ENCODE data around the gene KIN. TPM values are rescaled to one million over a fixed set of nuclear protein-coding genes. Genes with fewer than 3 reads are reported as not detected.
"Not testable (repeated sequence)": the region's sequence is repeated elsewhere in the genome, so short reads cannot be mapped to it uniquely, and the experiment has no call there.

Gene KIN
- polyA plus RNA-seq, 1 of the 3 experiments (the other 2 are of a cell fraction) = 3.2 TPM

- Histone ChIP-seq H3K27me3 (ENCODE audit: insufficient read depth) (no peaks in the 10 kb centered on the region), H3K9ac (peak overlapping the region; percentile 88; the same call in 1 of the 2 replicates), H2AFZ (ENCODE audit: low read depth) (no peak overlapping the region), H3K4me3 (ENCODE audit: low read depth in 2 of 2, low read length in 1 of 2) (peak overlapping the region; percentile 85 to 92; a peak in 3 of 4 replicates), H3K9me2 (no peaks in the 10 kb centered on the region), H4K20me1 (ENCODE audit: insufficient read depth) (peaks cover 53% of the 10 kb centered on the region), H3K36me3 (replicated peaks in 1 of 2; ENCODE audit: control insufficient read depth in 1 of 2, insufficient read depth in 2 of 2, low read length in 1 of 2) (peaks cover 3 to 5% of the 10 kb centered on the region in 2 experiments), H3K9me3 (no peaks in the 10 kb centered on the region), H3K4me2 (peak overlapping the region; percentile 86), H3F3A (replicated peaks; ENCODE audit: insufficient read depth) (peaks cover 1% of the 10 kb centered on the region), H3K27ac (ENCODE audit: low read depth in 2 of 2, low read length in 1 of 2) (no peak overlapping the region), H3K4me1 (ENCODE audit: control insufficient read depth in 1 of 2, insufficient read depth in 2 of 2, low read depth in 1 of 2, low read length in 1 of 2) (peaks cover 7 to 14% of the 10 kb centered on the region in 2 experiments; a peak in 3 of 4 replicates), H3K79me2 (ENCODE audit: insufficient read depth) (peaks cover 100% of the 10 kb centered on the region)
- ChIA-PET CTCF (no interaction called here), POLR2A (no interaction called here)
- TF ChIP-seq SIN3A (IDR thresholded peaks at IDR 0.05; ENCODE audit: borderline replicate concordance, low read depth, low read length) = no peak
- TF ChIP-seq, protein P1, sequence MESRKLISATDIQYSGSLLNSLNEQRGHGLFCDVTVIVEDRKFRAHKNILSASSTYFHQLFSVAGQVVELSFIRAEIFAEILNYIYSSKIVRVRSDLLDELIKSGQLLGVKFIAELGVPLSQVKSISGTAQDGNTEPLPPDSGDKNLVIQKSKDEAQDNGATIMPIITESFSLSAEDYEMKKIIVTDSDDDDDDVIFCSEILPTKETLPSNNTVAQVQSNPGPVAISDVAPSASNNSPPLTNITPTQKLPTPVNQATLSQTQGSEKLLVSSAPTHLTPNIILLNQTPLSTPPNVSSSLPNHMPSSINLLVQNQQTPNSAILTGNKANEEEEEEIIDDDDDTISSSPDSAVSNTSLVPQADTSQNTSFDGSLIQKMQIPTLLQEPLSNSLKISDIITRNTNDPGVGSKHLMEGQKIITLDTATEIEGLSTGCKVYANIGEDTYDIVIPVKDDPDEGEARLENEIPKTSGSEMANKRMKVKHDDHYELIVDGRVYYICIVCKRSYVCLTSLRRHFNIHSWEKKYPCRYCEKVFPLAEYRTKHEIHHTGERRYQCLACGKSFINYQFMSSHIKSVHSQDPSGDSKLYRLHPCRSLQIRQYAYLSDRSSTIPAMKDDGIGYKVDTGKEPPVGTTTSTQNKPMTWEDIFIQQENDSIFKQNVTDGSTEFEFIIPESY (IDR thresholded peaks at IDR 0.05; ENCODE audit: borderline replicate concordance, low read depth) = no peak
- TF ChIP-seq TAF1 (IDR thresholded peaks at IDR 0.05; ENCODE audit: borderline replicate concordance, low read depth, low read length) = no peak
- no peak for TF ChIP-seq ELF1 (IDR thresholded peaks at IDR 0.05)
- no peak for TF ChIP-seq EZH2phosphoT487 (IDR thresholded peaks at IDR 0.05; ENCODE audit: borderline replicate concordance, low read depth)
- no peak for TF ChIP-seq MAX (IDR thresholded peaks at IDR 0.05; ENCODE audit: low read depth)
- no peak for TF ChIP-seq IRF3 (IDR thresholded peaks at IDR 0.05; ENCODE audit: low read depth, low read length)
- no peak for TF ChIP-seq CTCF (IDR thresholded peaks at IDR 0.05)
- no peak for TF ChIP-seq SMC3 (IDR thresholded peaks at IDR 0.05; ENCODE audit: low read depth, low read length)
- TF ChIP-seq FOSL2 (IDR thresholded peaks at IDR 0.05; ENCODE audit: borderline replicate concordance, low read depth) = no peak
- no peak for TF ChIP-seq FOXJ3 (CRISPR knock-in tag; IDR thresholded peaks at IDR 0.05)
- TF ChIP-seq JUND (IDR thresholded peaks at IDR 0.05) = no peak
- no peak for TF ChIP-seq NRF1 (IDR thresholded peaks at IDR 0.05; ENCODE audit: low read depth, low read length)
- no peak for TF ChIP-seq RCOR1 (IDR thresholded peaks at IDR 0.05; ENCODE audit: low read length)
- no peak for TF ChIP-seq POLR2AphosphoS5 (IDR thresholded peaks at IDR 0.05; ENCODE audit: low read depth, low read length)
- TF ChIP-seq RFX5 (IDR thresholded peaks at IDR 0.05; ENCODE audit: low read length) = no peak
- no peak for TF ChIP-seq RXRA (IDR thresholded peaks at IDR 0.05; ENCODE audit: borderline replicate concordance, low read depth)
- TF ChIP-seq CHD2 (IDR thresholded peaks at IDR 0.05; ENCODE audit: low read length, partially characterized antibody) = no peak
- no peak for TF ChIP-seq USF1 (IDR thresholded peaks at IDR 0.05; ENCODE audit: borderline replicate concordance, low read depth)
- TF ChIP-seq REST (IDR thresholded peaks at IDR 0.05; ENCODE audit: low read depth, low read length) = no peak
- DNase-seq = no peak
- 93% methylated on average over 3 of the region's 3 CpGs for WGBS (ENCODE audit: low lambda C conversion rate)
Observed at GRCh38 chr10:7786430-7786829, 1.4 kb downstream of the KIN start.

- H3K4me3 ChIP-seq (ENCODE audit: low read depth in 2 of 2, low read length in 1 of 2); POLR2A ChIA-PET; H3K27ac ChIP-seq (ENCODE audit: low read depth in 2 of 2, low read length in 1 of 2); H3K4me2 ChIP-seq; H3F3A ChIP-seq (replicated peaks; ENCODE audit: insufficient read depth); H3K27me3 ChIP-seq (ENCODE audit: insufficient read depth); H3K9ac ChIP-seq; H3K9me3 ChIP-seq; H3K4me1 ChIP-seq (ENCODE audit: control insufficient read depth in 1 of 2, insufficient read depth in 2 of 2, low read depth in 1 of 2, low read length in 1 of 2); H2AFZ ChIP-seq (ENCODE audit: low read depth); DNase-seq; H3K9me2 ChIP-seq; CTCF ChIA-PET: not testable (repeated sequence)
- Histone ChIP-seq H4K20me1 (ENCODE audit: insufficient read depth) (peaks cover 28% of the 10 kb centered on the region), H3K36me3 (replicated peaks in 1 of 2; ENCODE audit: control insufficient read depth in 1 of 2, insufficient read depth in 2 of 2, low read length in 1 of 2) (peaks cover 30 to 34% of the 10 kb centered on the region in 2 experiments), H3K79me2 (ENCODE audit: insufficient read depth) (peaks cover 70% of the 10 kb centered on the region)
- WGBS (ENCODE audit: low lambda C conversion rate) = 92% methylated on average over 6 of the region's 6 CpGs
Observed at GRCh38 chr10:7782194-7782593, 5.6 kb downstream of the KIN start.

All from SK-N-SH (cell line).